Keratinocyte (primary cell): ENCODE results near the gene PTCH2.

Experiments used
- CTCF ChIP-seq, 3 experiments: IDR thresholded peaks in 1 of 3; conservative IDR thresholded peaks in 1 of 3; optimal IDR thresholded peaks in 1 of 3; 2 replicates in 2 of 3; 3 replicates in 1 of 3; pipeline versions ENCODE3 to v1.5.1; 2011; ENCODE audit warnings: low read length in 3 of 3, mild to moderate bottlenecking in 3 of 3, moderate library complexity in 2 of 3, control low read depth in 1 of 3, inconsistent platforms in 1 of 3; ENCODE audit not compliant: insufficient read depth in 2 of 3; ENCODE audit errors: extremely low read depth in 1 of 3
- EZH2 ChIP-seq: IDR thresholded peaks from one replicate; pipeline ENCODE4 v1.6.1; 2012; ENCODE audit warnings: inconsistent platforms, mild to moderate bottlenecking, low read length, moderate library complexity

DNA sequence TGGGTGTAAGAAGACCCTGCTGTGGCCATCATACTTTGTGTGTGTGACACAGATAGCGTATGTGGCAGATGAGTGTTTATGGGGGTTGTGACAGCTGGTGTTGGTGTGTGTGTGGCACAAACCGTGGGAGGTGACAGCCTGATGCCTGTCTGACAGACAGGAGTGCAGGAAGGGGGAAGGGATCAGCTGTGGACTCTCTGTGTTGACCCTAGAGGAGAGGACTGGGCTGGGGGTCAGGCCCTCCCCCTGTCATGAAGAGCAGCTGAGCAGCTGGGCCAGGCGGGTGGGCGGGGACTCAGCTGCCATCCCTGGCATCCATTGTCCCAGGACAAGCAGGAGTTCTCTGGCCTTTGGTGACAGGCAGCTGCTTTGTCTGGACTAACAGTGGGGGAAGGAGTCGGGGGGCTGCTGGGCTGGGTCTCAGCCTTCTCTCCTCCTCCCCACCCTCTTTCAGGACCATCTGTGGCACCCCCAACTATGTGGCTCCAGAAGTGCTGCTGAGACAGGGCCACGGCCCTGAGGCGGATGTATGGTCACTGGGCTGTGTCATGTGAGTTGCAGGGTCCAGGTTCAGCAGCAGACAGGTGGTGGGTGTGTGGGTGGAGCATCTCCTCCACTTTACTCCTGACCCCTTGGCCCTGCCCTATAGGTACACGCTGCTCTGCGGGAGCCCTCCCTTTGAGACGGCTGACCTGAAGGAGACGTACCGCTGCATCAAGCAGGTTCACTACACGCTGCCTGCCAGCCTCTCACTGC, 40.6 kb downstream of the PTCH2 start:
- TF ChIP-seq CTCF (optimal IDR thresholded peaks at IDR 0.05 in 1 of 3, IDR thresholded peaks at IDR 0.05 in 1 of 3, conservative IDR thresholded peaks at IDR 0.05 in 1 of 3; ENCODE audit: extremely low read depth in 1 of 3, insufficient read depth in 2 of 3, low read length in 3 of 3): no peak
- no peak for TF ChIP-seq EZH2
